ENCODE measurements around the gene CYP27A1. TPM values are rescaled to one million over a fixed set of nuclear protein-coding genes. Genes with fewer than 3 reads are reported as not detected.

CYP27A1 gene
- total RNA-seq, 1 donor, result 25.0 TPM

- peaks cover 47% of the 10 kb centered on the region for H3K36me3 ChIP-seq (ENCODE audit: insufficient read depth, low read length)
Observed at GRCh38 chr2:218745160-218745558, 36.8 kb upstream of the CYP27A1 start.

GRCh38 chr2:218745559-218746469 lies 36.1 kb upstream of the CYP27A1 start:
- H3K4me1 ChIP-seq (ENCODE audit: insufficient read depth, low read length), result no peaks in the 10 kb centered on the region
- no peaks in the 10 kb centered on the region for H3K27me3 ChIP-seq (ENCODE audit: insufficient read depth, low read length)
- H3K4me2 ChIP-seq (ENCODE audit: insufficient read depth, low read length), result no peak overlapping the region
- H3K79me2 ChIP-seq (ENCODE audit: insufficient read depth, low read length), result no peaks in the 10 kb centered on the region
- H3K27ac ChIP-seq (ENCODE audit: low read depth, low read length), result no peak overlapping the region
- no peak overlapping the region for H2AFZ ChIP-seq (ENCODE audit: low read length)
- H3K9me3 ChIP-seq (ENCODE audit: low read depth, low read length), result no peaks in the 10 kb centered on the region
- H4K20me1 ChIP-seq (ENCODE audit: insufficient read depth, low read length), result no peaks in the 10 kb centered on the region
- DNase-seq (ENCODE audit: insufficient read length, low spot score, missing footprints), result peak; percentile 35
- no peak overlapping the region for H3K4me3 ChIP-seq (ENCODE audit: insufficient read depth, low read length)
- peaks cover 48% of the 10 kb centered on the region for H3K36me3 ChIP-seq (ENCODE audit: insufficient read depth, low read length)
- TF ChIP-seq CTCF (IDR thresholded peaks at IDR 0.05; ENCODE audit: extremely low read depth, low read depth, low read length), result no peak

More at GRCh38 chr2:218745160-218745558, 36.8 kb upstream of the CYP27A1 start:
- TF ChIP-seq CTCF (IDR thresholded peaks at IDR 0.05; ENCODE audit: extremely low read depth, low read depth, low read length), result no peak
- Histone ChIP-seq H3K4me3 (ENCODE audit: insufficient read depth, low read length) (no peak overlapping the region), H3K79me2 (ENCODE audit: insufficient read depth, low read length) (no peaks in the 10 kb centered on the region), H3K27ac (ENCODE audit: low read depth, low read length) (no peak overlapping the region), H2AFZ (ENCODE audit: low read length) (no peak overlapping the region), H4K20me1 (ENCODE audit: insufficient read depth, low read length) (no peaks in the 10 kb centered on the region), H3K27me3 (ENCODE audit: insufficient read depth, low read length) (no peaks in the 10 kb centered on the region), H3K9me3 (ENCODE audit: low read depth, low read length) (no peaks in the 10 kb centered on the region), H3K4me1 (ENCODE audit: insufficient read depth, low read length) (no peaks in the 10 kb centered on the region), H3K4me2 (ENCODE audit: insufficient read depth, low read length) (no peak overlapping the region)
- no peak for DNase-seq (ENCODE audit: insufficient read length, low spot score, missing footprints)

- Histone ChIP-seq H3K36me3 (ENCODE audit: insufficient read depth, low read length) (peaks cover 53% of the 10 kb centered on the region), H3K4me1 (ENCODE audit: insufficient read depth, low read length) (no peaks in the 10 kb centered on the region), H2AFZ (ENCODE audit: low read length) (no peak overlapping the region), H3K4me2 (ENCODE audit: insufficient read depth, low read length) (no peak overlapping the region), H3K27ac (ENCODE audit: low read depth, low read length) (no peak overlapping the region), H3K9me3 (ENCODE audit: low read depth, low read length) (no peaks in the 10 kb centered on the region), H4K20me1 (ENCODE audit: insufficient read depth, low read length) (no peaks in the 10 kb centered on the region), H3K4me3 (ENCODE audit: insufficient read depth, low read length) (no peak overlapping the region), H3K27me3 (ENCODE audit: insufficient read depth, low read length) (no peaks in the 10 kb centered on the region), H3K79me2 (ENCODE audit: insufficient read depth, low read length) (no peaks in the 10 kb centered on the region)
- DNase-seq (ENCODE audit: insufficient read length, low spot score, missing footprints), result no peak
- TF ChIP-seq CTCF (IDR thresholded peaks at IDR 0.05; ENCODE audit: extremely low read depth, low read depth, low read length), result no peak
Observed at GRCh38 chr2:218746470-218746795, 35.5 kb upstream of the CYP27A1 start.

GRCh38 chr2:218746960-218747359 lies 35.0 kb upstream of the CYP27A1 start:
- no peaks in the 10 kb centered on the region for H3K4me1 ChIP-seq (ENCODE audit: insufficient read depth, low read length)
- no peaks in the 10 kb centered on the region for H3K79me2 ChIP-seq (ENCODE audit: insufficient read depth, low read length)
- H2AFZ ChIP-seq (ENCODE audit: low read length), result no peak overlapping the region
- no peak for DNase-seq (ENCODE audit: insufficient read length, low spot score, missing footprints)
- no peak overlapping the region for H3K4me2 ChIP-seq (ENCODE audit: insufficient read depth, low read length)
- TF ChIP-seq CTCF (IDR thresholded peaks at IDR 0.05; ENCODE audit: extremely low read depth, low read depth, low read length), result no peak
- H3K27ac ChIP-seq (ENCODE audit: low read depth, low read length), result no peak overlapping the region
- H4K20me1 ChIP-seq (ENCODE audit: insufficient read depth, low read length), result no peaks in the 10 kb centered on the region
- H3K4me3 ChIP-seq (ENCODE audit: insufficient read depth, low read length), result no peak overlapping the region
- H3K27me3 ChIP-seq (ENCODE audit: insufficient read depth, low read length), result no peaks in the 10 kb centered on the region
- peaks cover 56% of the 10 kb centered on the region for H3K36me3 ChIP-seq (ENCODE audit: insufficient read depth, low read length)
- H3K9me3 ChIP-seq (ENCODE audit: low read depth, low read length), result no peaks in the 10 kb centered on the region

Measured in osteoblast (primary cell).